Lower lobe of right lung (tissue), 2 donors: ENCODE results near the gene ADAMTS17. TPM values are rescaled to one million over a fixed set of nuclear protein-coding genes. Genes with fewer than 3 reads are reported as not detected.

ENCODE experiments used
- ATAC-seq, 2 donors: fragments of 200-7000 bp; cut with Tn5 transposase; one replicate each; pipeline ENCODE4 v1.9.1; 2020 to 2022; ENCODE audit warnings: mild to moderate bottlenecking in 2 of 2, moderate library complexity in 2 of 2
- DNase-seq: peaks from one replicate; pipeline ENCODE4 v3.0.0-alpha.2; 2020
- H3K27ac ChIP-seq: fragments of 200-600 bp; one replicate; pipeline ENCODE4 v1.8.0; 2022
- H3K27me3 ChIP-seq: fragments of 200-600 bp; one replicate; pipeline ENCODE4 v1.8.0; 2022; ENCODE audit warnings: low read depth
- H3K36me3 ChIP-seq: fragments of 200-600 bp; one replicate; pipeline ENCODE4 v1.8.0; 2022; ENCODE audit warnings: mild to moderate bottlenecking
- H3K4me1 ChIP-seq: fragments of 200-600 bp; one replicate; pipeline ENCODE4 v1.8.0; 2022
- H3K4me3 ChIP-seq: fragments of 200-600 bp; one replicate; pipeline ENCODE4 v1.8.0; 2022; ENCODE audit warnings: mild to moderate bottlenecking
- H3K9me3 ChIP-seq: fragments of 200-600 bp; one replicate; pipeline ENCODE4 v1.8.0; 2022
- intact Hi-C: fragments of 100-400 bp; cut with DNase I; formaldehyde crosslinking; loops from one replicate; pipeline ENCODE4 v1.11.0; 2022
- total RNA-seq: library from RNA; stranded (reverse); fragmentation: NEBNext Ultra II Directional; extraction: Animal tissue kit (Norgen Biotek cat#: 25700); gene quantifications from one replicate; pipeline ENCODE4 v1.2.1, GENCODE V29; 2021
- TF ChIP-seq, protein P1 (sequence below): fragments of 200-600 bp; IDR thresholded peaks from one replicate; pipeline ENCODE4 v1.8.0; 2022; ENCODE audit warnings: antibody characterized with exemption, mild to moderate bottlenecking
- donor health status: DM: no; HTN: yes; CAD: no; lungs with severe emphysema.

The ADAMTS17 gene
- total RNA-seq, 1 donor from 2014 or later, result 3.0 TPM

DNA sequence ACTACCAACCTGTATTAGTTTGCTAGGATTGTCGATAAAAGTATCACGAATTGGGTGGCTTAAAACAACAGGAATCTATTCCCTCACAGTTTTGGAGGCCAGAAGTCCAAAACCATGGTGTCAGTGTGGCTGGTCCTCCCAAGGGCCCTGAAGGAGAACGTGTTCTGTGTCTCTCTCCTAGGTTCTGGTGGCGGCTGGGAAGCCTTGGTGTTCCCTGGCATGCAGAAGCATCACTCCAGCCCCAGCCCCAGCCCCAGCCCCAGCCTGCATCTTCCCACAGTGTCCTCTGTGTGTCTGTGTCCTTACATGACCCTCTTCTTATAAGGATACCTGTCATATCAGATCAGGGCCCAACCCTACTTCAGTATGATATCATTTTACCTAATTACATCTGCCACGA, 336.1 kb downstream of the ADAMTS17 start:
- TF ChIP-seq, protein P1, sequence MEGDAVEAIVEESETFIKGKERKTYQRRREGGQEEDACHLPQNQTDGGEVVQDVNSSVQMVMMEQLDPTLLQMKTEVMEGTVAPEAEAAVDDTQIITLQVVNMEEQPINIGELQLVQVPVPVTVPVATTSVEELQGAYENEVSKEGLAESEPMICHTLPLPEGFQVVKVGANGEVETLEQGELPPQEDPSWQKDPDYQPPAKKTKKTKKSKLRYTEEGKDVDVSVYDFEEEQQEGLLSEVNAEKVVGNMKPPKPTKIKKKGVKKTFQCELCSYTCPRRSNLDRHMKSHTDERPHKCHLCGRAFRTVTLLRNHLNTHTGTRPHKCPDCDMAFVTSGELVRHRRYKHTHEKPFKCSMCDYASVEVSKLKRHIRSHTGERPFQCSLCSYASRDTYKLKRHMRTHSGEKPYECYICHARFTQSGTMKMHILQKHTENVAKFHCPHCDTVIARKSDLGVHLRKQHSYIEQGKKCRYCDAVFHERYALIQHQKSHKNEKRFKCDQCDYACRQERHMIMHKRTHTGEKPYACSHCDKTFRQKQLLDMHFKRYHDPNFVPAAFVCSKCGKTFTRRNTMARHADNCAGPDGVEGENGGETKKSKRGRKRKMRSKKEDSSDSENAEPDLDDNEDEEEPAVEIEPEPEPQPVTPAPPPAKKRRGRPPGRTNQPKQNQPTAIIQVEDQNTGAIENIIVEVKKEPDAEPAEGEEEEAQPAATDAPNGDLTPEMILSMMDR, result no peak
- ATAC-seq (no peak), DNase-seq (no peak)
- Histone ChIP-seq H3K9me3 (no peaks in the 10 kb centered on the region), H3K4me1 (no peaks in the 10 kb centered on the region), H3K4me3 (no peak overlapping the region), H3K27ac (no peak overlapping the region), H3K36me3 (no peaks in the 10 kb centered on the region), H3K27me3 (no peaks in the 10 kb centered on the region)
- intact Hi-C loops, result no loop called here

DNA sequence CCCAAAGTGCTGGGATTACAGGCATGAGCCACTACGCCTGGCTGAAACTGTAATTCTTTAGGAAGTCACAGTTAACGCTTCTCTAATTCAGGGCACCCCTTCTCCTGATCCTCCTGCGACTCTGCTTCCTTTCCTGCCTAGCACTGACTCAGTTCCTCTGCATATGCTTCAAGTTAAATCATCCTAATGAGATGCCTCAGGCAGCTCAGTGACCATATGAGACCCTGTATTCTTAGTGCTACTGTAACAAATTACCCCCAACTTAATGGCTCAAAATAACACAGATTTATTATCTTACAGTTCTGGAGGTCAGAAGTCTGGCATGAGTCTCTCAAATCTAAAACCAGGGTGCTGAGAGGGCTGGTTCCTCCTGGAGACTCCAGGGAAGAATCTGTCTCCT, 336.8 kb downstream of the ADAMTS17 start:
- no peaks in the 10 kb centered on the region for H3K9me3 ChIP-seq
- no peak overlapping the region for H3K27ac ChIP-seq
- no peaks in the 10 kb centered on the region for H3K36me3 ChIP-seq
- no peak overlapping the region for H3K4me3 ChIP-seq
- TF ChIP-seq, protein P1, result no peak
- ATAC-seq (no peak), DNase-seq (no peak)
- H3K27me3 ChIP-seq, result no peaks in the 10 kb centered on the region
- no peaks in the 10 kb centered on the region for H3K4me1 ChIP-seq
- intact Hi-C loops, result no loop called here

DNA sequence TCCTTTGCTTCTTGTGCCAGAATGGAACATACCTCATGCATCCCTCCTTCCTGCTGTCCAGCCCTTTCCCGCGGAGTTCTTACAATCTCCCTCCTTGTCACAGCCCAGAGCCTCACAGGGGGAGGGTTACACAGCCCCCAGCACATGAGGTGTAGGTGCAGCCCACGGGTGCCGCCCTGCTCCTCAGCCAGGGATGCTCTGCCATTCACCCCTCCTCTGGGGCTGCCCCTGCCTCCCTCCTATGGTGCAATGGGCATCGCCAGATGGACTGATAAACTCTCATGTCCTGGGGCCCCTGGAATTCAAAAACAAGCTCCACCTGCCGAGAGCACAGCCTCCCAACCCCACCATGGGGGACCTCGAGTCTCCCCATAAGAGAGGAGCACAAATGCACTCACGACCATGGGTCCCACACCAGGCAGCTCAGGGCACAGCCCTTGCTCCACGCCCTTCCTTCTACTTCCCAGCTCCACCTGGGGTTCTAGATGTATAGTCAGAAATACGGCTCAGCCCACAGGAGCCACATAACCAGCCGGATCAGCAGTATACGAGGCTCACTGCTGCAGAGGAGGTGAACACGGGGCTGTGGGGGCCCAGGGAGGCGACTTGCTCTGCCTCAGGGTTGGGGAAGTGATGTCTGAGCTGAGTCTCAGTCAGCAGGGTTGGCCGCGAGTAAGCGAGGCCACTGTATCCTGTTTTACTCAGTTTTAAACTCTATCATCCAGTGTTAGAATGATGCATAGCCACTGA, 338.8 kb downstream of the ADAMTS17 start:
- TF ChIP-seq, protein P1, result no peak
- no peak for ATAC-seq
- H3K9me3 ChIP-seq, result no peaks in the 10 kb centered on the region
- H3K27me3 ChIP-seq, result no peaks in the 10 kb centered on the region
- no peak for DNase-seq
- intact Hi-C loops, result no loop called here
- no peaks in the 10 kb centered on the region for H3K4me1 ChIP-seq
- no peak overlapping the region for H3K27ac ChIP-seq
- no peaks in the 10 kb centered on the region for H3K36me3 ChIP-seq
- H3K4me3 ChIP-seq, result no peak overlapping the region

DNA sequence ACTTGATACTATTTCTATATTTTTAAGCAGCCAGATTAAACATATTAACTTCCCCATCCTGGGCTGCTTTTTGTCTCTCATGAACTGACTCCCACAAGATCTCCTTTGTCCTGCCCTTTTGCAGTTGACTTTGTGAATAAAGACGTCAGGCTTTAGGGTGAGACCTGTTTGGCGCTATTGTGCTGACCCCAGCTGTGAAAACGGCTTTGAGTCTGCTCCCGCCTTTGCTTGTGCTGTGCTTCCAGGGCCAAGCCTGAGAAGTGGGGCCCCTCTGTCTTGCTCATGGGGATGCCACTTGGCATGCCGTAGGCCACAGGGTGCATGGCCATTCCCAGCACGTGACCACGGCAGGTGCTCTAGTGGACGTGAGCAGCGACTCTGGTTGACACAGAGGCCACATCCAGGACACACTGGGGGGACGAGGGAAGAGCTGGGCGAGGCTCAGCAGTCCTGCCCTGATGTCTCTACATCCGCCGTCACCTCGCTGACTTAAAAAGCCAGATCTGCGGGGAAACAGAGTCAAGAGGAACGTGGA, 339.6 kb downstream of the ADAMTS17 start:
- Histone ChIP-seq H3K4me1 (no peaks in the 10 kb centered on the region), H3K9me3 (no peaks in the 10 kb centered on the region), H3K27ac (no peak overlapping the region), H3K36me3 (no peaks in the 10 kb centered on the region), H3K4me3 (no peak overlapping the region), H3K27me3 (no peaks in the 10 kb centered on the region)
- no peak for DNase-seq
- TF ChIP-seq, protein P1, result no peak
- intact Hi-C loops, result no loop called here
- ATAC-seq, result no peak

DNA sequence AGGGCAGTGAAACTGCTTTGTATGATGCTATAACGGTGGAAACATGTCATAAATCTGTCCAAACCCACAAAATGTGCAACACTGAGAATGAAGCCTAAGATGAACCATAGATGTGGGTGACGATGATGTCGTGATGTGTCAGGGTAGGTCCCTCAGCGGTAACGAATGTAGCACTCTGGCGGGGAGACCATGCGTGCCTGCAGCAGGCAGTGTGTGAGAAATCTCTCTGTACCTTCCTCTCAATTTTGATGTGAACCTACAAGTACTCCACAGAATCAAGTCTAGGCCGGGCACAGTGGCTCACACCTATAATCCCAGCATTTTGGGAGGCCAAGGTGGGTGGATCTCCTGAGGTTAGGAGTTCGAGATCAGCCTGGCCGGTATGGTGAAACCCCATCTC, 340.4 kb downstream of the ADAMTS17 start:
- no peak overlapping the region for H3K27ac ChIP-seq
- no peaks in the 10 kb centered on the region for H3K27me3 ChIP-seq
- no peaks in the 10 kb centered on the region for H3K4me1 ChIP-seq
- H3K36me3 ChIP-seq, result no peaks in the 10 kb centered on the region
- TF ChIP-seq, protein P1, result no peak
- intact Hi-C loops, result no loop called here
- ATAC-seq (no peak), DNase-seq (no peak)
- no peak overlapping the region for H3K4me3 ChIP-seq
- no peaks in the 10 kb centered on the region for H3K9me3 ChIP-seq
